ENCODE data around the gene PLA2G15. TPM values are rescaled to one million over a fixed set of nuclear protein-coding genes. Genes with fewer than 3 reads are reported as not detected.

PLA2G15 gene
- total RNA-seq, 4 donors from 2014 or later = 16.4 to 28.6 (median 22.3) TPM

DNA sequence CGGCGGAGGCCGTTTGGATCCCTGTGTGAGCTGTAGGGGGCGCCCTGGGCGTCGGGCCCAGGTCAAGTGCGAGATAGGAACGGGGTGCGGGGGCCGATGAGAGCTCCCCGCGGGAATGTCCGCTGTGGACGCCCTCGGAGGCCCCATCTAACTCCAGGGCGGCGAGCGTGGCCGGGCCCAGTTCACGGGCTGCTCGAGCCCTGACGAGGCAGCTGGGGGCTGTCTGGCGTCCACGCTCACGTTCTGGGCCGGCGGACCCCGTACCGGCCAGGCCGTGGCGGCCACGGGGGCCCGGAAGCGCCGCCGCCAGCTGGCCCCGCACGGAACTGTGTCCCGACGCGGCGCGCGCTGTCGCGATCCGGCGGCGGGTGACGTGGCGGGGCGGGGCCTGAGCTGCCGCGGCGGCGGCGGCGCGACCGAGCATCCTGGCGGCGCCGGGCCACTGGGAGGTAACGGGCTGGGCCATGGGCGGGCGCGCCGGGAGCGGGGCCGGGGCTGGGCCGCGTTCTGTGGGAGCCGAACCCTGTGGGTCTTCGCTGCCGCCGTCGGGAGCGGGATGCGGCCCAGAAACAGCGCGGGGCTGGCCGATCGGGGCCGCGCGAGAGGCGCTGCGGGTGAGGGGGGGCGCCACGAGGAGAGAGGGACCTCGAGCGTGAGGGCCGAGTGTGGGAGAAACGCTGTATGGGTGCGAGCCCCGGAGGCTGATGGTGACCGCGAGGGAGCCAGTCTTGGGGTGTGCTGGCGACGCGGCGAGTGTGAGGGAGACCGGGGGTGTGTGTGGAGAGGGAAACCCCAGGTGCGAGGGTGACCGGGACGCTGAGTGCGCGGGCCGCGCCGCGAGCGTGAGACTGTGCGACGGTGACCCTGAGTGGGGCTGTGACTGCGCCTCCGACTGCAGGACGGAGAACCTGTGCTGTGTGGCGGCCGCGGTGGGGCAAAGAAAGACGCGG, 19.2 kb downstream of the PLA2G15 start, which contains the start of gene SLC7A6:
Gene SLC7A6, plus strand, starts transcription at position 399 of the 950 bp plus-strand sequence. CDS start 10,201 bp downstream, outside the sequence.
- WGBS, 2 donors = 0 to 1% methylated on average over 54 to 75 of the region's 123 CpGs

DNA sequence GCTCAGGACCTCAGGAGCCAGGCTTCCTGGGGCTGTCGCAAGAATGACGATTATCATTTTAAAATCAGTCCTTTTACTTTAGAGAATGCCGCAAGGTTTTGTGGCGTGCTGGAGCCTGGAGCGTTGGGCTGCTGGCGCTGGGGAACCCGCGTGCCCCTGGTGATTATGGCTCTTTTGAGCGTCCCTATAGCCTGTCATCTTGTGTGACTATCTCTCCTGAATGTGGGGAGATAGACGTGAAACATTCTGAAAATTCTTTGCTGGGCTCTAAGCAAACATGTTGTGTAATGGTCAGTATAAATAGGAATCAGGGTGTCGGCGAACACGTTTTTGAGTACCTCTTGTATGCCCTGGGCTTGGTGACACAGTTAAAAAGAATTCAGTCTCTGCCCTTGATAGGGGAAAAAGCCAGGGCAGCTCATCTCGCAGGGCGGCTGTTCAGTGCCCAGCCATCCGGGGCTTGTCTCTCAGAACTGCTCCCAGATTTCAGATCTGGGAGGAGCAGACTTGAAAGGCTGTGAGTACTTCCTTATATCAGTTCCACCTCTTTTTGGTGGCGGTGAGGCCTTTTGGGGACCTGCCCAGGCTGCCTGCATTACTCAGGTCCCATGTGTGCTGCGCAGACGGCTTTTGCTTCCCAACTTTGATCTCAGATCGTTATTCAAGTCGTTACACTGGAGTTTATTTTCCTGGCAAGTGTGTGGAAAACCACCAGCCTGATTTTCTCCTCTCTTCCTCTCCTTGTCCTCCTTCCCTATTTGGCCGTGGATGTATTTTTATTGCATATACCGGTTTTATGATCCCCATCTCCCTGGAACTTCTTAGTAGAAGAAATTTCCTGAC, 20.1 kb downstream of the PLA2G15 start:
- H3K4me3 ChIP-seq (ENCODE audit: low read depth, poor library complexity, severe bottlenecking) = peak overlapping the region; percentile 80
- peak; percentile 82 to 93 for DNase-seq (ENCODE audit: low spot score in 2 of 2)
- TF ChIP-seq POLR2A (IDR thresholded peaks at IDR 0.05) = no peak
- TF ChIP-seq, protein P1, sequence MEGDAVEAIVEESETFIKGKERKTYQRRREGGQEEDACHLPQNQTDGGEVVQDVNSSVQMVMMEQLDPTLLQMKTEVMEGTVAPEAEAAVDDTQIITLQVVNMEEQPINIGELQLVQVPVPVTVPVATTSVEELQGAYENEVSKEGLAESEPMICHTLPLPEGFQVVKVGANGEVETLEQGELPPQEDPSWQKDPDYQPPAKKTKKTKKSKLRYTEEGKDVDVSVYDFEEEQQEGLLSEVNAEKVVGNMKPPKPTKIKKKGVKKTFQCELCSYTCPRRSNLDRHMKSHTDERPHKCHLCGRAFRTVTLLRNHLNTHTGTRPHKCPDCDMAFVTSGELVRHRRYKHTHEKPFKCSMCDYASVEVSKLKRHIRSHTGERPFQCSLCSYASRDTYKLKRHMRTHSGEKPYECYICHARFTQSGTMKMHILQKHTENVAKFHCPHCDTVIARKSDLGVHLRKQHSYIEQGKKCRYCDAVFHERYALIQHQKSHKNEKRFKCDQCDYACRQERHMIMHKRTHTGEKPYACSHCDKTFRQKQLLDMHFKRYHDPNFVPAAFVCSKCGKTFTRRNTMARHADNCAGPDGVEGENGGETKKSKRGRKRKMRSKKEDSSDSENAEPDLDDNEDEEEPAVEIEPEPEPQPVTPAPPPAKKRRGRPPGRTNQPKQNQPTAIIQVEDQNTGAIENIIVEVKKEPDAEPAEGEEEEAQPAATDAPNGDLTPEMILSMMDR (IDR thresholded peaks at IDR 0.05) = no peak
- intact Hi-C loops (cut with DNase I; ENCODE audit: low total_unique reads) = no loop called here
- WGBS, 2 donors = 2 to 3% methylated on average over 23 of the region's 23 CpGs

More for the DNA sequence above, 19.2 kb downstream of the PLA2G15 start, which contains the start of gene SLC7A6:
- intact Hi-C loops (cut with DNase I; ENCODE audit: low total_unique reads) = loop anchor here (5.0 kb wide), 1 partner anchor 63 kb away; no protein-coding TSS in a partner anchor
- TF ChIP-seq, protein P1 (IDR thresholded peaks at IDR 0.05) = peak in 1 of 3 donors; percentile 64
- no peak for TF ChIP-seq POLR2A (IDR thresholded peaks at IDR 0.05)
- H3K4me3 ChIP-seq (ENCODE audit: low read depth, poor library complexity, severe bottlenecking) = peak within 1 kb of the TSS; percentile 80
- peak in 1 of 2 donors; percentile 94 for DNase-seq (ENCODE audit: low spot score in 2 of 2)

DNA sequence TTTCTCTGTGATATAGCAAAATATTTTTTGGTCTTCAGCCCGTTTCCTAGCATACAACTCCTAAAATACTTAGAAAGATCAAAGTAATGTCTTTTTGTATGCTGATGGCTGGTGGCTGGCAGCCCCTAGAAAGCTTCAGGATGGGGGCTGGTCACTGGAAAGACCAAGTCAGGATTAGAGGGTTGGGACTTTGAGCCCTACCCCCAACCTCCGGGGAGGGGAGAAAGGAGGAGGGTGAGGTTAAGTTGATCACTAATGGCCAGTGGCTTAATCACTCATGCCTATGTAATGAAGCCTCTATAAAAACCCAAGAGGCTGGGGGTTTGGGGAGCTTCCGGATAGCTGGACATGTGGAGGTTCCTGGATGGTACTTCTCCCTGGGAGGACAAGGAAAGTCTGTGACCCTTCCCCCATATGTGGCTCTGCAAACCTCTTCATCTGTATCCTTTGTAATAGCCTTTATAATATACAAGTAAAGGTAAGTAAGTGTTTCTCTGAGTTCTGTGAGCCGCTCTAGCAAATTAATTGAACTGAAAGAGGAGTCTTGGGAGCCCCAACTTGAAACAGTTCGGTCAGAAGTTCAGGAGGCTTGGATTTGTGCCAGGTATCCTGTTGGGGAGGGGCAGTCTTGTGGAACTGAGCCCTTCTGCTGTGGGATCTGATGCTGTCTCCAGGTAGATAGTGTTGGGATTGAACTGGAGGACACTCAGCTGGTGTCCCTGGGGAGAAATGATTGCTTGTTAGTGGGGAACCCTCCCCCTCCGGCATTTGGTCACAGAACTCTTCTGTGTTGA, 22.6 kb downstream of the PLA2G15 start:
- no peak for DNase-seq (ENCODE audit: low spot score in 2 of 2)
- intact Hi-C loops (cut with DNase I; ENCODE audit: low total_unique reads) = no loop called here
- TF ChIP-seq, protein P1 (IDR thresholded peaks at IDR 0.05) = no peak
- no peak for TF ChIP-seq POLR2A (IDR thresholded peaks at IDR 0.05)
- 68 to 69% methylated on average over 6 of the region's 6 CpGs for WGBS, 2 donors
- no peak overlapping the region for H3K4me3 ChIP-seq (ENCODE audit: low read depth, poor library complexity, severe bottlenecking)

DNA sequence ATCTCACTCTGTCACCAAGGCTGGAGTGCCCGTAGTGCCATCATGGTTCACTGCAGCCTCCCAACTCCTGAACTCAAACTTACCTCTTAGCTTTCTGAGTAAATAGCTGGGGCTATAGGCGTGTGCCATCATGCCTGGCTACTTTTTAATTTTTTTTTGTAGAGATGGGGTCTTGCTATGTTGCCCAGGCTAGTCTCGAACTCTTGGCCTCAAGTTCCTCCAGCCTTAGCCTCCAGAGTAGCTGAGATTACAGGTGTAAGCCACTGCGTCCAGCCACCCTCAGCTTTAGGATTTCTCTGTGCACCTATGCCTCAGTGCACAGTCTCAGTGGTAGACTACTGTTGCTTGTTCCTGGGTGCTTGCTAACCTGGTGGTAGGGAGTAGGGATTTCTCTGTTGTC, 24.6 kb downstream of the PLA2G15 start:
- TF ChIP-seq, protein P1 (IDR thresholded peaks at IDR 0.05) = no peak
- no peak for TF ChIP-seq POLR2A (IDR thresholded peaks at IDR 0.05)
- WGBS, 2 donors = 94% methylated on average over 4 of the region's 4 CpGs
- no peak for DNase-seq (ENCODE audit: low spot score in 2 of 2)
- H3K4me3 ChIP-seq (ENCODE audit: low read depth, poor library complexity, severe bottlenecking) = no peak overlapping the region
- intact Hi-C loops (cut with DNase I; ENCODE audit: low total_unique reads) = no loop called here

DNA sequence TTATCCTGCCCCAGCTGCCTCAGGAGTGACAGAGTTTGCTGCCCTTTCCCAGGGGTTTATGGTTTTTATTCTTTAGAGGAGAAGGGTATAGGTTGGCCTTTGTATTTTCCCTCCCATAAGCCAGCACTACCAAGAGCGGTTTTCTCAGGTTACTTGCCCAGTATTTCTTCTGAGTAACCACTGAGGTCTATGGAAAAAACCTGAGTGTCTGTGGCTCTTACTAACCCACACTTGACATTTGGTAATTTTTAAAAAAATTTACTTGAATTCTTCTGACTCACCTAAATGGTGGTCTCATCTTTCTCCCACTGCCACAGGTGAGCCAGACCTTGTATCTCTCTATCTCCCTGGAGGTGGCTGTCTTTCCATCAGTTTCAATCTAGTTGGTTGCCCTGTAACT, 25.2 kb downstream of the PLA2G15 start:
- TF ChIP-seq, protein P1 (IDR thresholded peaks at IDR 0.05) = no peak
- TF ChIP-seq POLR2A (IDR thresholded peaks at IDR 0.05) = no peak
- no peak for DNase-seq (ENCODE audit: low spot score in 2 of 2)
- WGBS, 2 donors = 0% methylated on average over 1 of the region's 1 CpG
- intact Hi-C loops (cut with DNase I; ENCODE audit: low total_unique reads) = no loop called here
- no peak overlapping the region for H3K4me3 ChIP-seq (ENCODE audit: low read depth, poor library complexity, severe bottlenecking)
